NCI-H1417 (cell line): Measurements from ENCODE around the gene GCLC.
A peak's percentile ranks its signal among the peaks of the same experiment; 100 is the strongest.
"Not testable (repeated sequence)": the region's sequence is repeated elsewhere in the genome, so short reads cannot be mapped to it uniquely, and the experiment has no call there.

Source experiments
- DNase-seq, 3 experiments: peaks; one replicate each; lab custom pipeline; 2025; lab: John Stamatoyannopoulos, UW

Gene GCLC

GRCh38 chr6:53492860-53493634, 51.9 kb downstream of the GCLC start:
- DNase-seq = peak; percentile 27 to 77 (median 52)

DNA sequence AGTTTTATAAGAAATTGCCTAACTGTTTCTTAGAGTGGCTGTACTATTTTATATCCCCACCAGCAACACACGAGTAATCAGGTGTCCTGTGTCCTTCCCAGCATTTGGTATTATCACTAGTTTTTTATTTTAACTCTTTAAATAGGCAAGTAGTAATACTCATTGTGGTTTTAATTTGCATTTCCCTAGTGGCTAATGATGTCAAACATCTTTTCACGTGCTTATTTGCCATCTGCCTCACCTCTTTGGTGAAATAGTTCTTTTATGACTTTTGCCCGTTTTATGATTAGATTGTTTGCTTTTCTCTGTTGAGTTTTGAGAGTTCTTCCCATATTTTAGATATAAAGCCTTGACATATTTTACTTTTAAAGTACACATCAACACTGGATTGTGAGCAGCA, 57.8 kb downstream of the GCLC start:
- DNase-seq = no peak

GRCh38 chr6:53486679-53487078, 58.2 kb downstream of the GCLC start:
- DNase-seq = no peak

- peak; percentile 27 to 81 (median 72) for DNase-seq
Measured at GRCh38 chr6:53484476-53485280, 60.2 kb downstream of the GCLC start.

GRCh38 chr6:53483423-53484353, 61.2 kb downstream of the GCLC start:
- DNase-seq = no peak

GRCh38 chr6:53481323-53481722, 63.6 kb downstream of the GCLC start:
- no peak for DNase-seq

DNA sequence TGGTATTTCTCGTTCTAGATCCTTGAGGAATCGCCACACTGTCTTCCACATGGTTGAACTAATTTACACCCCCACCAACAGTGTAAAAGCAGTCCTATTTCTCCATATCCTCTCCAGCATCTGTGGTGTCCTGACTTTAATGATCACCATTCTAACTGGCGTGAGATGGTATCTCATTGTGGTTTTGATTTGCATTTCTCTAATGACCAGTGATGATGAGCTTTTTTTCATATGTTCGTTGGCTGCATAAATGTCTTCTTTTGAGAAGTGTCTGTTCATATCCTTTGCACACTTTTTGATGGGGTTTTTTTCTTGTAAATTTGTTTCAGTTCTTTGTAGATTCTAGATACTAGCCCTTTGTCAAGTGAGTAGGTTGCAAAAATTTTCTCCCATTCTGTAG, 64.1 kb downstream of the GCLC start:
- DNase-seq = not testable (repeated sequence)

DNA sequence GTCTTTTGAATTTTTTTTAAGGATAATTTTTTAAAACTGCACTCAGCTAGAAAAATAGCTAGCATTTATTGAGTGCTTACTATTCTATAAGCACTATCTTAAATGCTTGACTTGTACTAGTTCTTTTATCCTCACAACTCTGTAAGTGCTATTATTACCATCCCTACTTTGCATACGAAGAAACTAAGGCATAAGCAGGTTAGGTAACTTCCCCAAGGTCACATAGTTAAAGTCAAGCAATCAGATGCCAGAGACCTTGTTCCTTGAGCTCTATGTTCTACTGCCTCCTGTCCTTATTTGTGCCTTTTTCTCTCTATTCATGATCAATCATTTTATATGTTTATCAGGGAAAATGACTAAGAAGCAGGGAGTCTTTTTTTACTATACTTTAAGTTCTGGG, 65.0 kb downstream of the GCLC start:
- no peak for DNase-seq

DNA sequence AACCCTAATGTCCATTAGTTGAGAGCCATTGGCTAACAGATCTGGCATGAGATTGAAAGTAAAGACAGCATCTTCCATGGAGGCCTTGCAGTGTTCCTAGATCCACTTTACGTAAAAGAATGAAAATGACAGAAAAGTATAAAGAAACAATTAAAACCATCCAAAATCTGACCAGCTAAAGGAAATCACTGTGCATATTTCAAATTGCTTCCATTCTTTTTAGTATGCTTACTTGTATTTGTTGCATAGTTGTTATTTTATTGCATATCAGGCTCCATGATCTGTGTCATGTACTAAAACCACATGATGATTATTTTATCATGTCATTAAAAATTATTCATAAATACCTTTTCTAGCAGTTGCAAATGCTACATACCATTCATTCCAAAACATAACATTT, 67.9 kb downstream of the GCLC start:
- no peak for DNase-seq

DNA sequence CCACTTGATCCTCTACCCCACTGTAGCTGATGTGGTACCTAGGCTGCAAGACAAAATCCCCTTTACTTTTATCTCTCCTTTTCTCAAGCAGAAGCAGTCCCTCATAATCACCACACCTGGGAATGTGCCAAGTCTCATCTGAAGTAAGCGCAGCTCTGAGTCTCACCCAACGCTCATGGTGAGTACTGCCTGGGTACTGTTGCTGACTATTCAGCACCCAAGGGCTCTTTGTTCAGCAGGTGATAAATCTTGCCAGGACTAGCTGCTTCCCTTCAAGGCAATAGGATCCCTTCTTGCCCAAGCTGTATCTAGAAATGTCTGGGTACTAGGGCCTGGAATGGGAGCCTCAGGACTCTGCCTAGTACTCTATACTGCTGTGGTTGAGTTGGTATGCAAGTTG, 70.9 kb downstream of the GCLC start:
- no peak for DNase-seq

DNA sequence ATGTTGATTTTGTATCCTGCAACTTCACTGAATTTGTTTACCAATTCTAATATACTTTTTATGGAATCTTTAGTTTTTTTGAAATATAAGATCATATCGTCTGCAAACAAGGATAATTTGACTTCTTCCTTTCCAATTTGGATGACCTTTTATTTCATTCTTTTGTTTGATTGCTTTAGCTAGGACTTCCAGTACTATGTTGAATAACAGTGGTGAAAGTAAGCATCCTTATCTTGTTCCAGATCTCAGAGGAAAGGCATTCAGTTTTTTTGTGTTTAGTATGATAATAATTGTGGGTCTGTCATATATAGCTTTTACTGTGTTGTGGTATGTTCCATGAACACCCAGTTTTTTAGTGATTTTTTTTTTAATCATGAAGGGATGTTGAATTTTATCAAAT, 75.7 kb downstream of the GCLC start:
- no peak for DNase-seq

GRCh38 chr6:53466257-53466656, 78.6 kb downstream of the GCLC start:
- DNase-seq = no peak

DNA sequence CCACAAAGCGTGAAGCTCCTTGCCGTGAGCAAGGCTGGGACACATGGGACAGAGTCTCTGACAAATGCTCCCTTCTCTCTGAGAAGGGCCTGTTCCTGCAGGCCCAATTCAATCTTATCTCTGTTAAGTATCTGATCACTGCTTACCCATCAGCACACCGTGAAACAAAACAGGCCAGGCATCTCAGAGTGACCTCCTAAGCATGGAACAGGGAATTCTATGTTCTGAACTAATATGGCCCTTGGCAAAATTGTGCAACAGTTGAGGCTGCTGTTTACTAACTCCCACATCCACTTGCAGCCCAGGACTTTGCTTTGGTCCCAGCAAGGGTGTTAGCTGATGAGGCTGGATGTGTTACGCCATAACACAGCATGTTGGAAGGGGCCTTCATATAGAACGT, 79.2 kb downstream of the GCLC start:
- no peak for DNase-seq

DNA sequence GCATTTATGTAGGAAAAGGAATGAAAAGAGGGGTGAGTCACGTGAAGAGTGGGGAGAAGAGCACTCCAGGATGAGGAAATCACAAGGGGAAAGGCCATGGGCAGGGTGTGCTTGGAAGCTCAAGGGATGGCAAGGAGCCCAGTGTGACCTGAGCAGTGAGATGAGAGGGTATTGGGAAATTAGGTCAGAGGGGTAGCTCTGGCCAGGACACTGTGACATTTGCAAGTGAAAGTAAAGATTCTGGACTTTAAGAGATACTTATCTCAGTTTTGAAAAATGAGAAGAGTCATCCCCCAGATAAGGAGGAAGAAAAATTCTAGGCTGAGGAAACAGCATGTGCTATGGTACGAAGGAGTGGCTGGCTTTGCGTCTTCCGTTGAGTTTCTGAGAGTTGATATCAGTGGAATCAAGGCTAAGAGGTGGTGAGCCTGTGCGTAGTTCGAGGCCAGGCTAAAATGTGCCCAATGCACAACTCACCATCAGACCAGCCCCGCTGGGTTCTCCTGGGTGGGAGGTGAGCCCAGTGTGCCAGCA, 79.9 kb downstream of the GCLC start:
- DNase-seq = no peak

DNA sequence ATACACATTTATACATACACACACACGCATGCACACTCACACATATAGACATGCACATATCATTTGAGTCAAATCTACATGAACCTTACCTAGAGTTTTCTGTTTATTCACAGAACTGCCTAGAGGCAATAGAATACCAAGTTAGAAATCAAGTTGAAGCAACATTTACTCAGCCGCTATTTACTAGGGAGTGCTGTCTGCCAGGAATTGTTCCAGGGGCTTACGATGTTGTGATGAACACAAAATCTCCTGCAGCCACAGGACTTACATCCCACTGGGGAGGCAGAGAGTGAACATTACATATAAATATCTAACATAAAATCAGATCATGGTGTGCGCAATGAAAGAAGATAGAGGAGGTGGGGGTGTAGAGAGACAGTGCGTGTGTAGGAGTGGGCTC, 80.4 kb downstream of the GCLC start:
- no peak for DNase-seq

DNA sequence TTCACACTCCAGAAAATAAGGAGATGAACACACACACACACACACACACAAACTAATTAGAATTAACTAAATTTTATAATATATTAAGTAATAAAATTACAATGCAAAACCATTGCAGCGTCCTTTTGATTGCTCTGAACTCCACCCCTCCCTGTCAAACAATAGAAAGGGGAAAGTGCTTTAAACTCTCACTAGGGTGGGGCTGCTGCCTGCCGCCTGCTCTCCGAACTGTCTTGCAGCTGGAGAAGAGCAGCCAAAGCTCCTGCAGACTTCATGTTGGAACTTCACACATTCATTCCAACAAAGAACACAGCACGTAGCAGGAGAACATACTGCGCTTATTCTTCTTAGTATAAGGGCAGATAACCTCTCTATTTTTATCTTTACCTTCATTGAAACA, 83.2 kb downstream of the GCLC start:
- DNase-seq = peak; percentile 18 to 37 (median 27)

DNA sequence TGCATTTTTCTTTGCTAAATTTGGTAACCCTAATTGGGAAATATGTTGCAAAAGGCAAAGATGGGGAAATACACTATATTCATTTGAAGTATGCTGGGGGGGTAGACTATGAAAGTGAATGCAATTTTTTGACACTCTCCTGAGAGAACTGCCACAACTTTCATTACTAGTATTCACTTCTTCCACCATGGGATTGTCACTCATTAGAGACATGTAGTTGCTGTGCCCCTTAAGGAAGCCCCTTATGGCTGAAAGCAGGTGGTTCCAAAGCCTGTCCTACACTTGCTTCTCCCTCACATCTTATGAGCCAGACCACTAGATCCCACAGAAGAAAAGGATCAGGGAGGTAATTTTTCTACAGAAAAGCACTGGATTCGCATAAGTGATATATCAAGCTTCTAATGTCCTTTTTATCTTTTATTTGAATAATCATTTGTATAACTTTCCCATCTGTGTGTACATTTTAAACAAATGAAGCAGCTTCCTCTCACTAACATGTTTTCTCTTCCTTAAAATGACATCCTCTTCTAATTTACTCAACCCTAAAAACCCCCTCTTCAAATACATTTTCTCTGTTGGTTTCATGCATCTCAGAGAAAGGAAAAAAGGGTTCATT, 83.8 kb downstream of the GCLC start:
- DNase-seq = no peak

GRCh38 chr6:53458105-53458866, 86.6 kb downstream of the GCLC start:
- DNase-seq = no peak

GRCh38 chr6:53456809-53457208, 88.1 kb downstream of the GCLC start:
- no peak for DNase-seq

DNA sequence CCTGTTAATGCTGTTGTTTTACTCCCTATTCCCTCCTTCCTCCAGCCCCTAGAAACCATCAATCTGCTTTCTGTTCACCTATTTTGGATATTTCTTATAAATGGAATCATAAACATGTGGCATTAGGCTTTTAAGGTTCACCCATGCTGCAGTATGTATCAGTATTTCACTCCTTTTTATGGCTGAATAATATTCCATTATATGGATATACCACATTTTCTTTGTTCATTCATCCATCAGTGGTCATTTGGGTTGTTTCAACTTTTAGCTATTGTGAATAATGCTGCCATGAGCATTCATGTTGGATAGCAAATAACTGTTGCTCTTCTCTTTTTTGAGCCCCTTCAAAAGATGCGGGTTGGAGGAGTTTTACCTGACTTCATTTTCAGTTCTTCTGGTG, 89.2 kb downstream of the GCLC start:
- DNase-seq = no peak

GRCh38 chr6:53451165-53451564, 93.7 kb downstream of the GCLC start:
- DNase-seq = no peak
